Mucosa of gallbladder (tissue), 1 donor: ENCODE data around the gene MON1B. TPM values are rescaled to one million over a fixed set of nuclear protein-coding genes. Genes with fewer than 3 reads are reported as not detected.
"Not testable (repeated sequence)": the region's sequence is repeated elsewhere in the genome, so short reads cannot be mapped to it uniquely, and the experiment has no call there.

Experiments used
- DNase-seq: peaks from one replicate; pipeline ENCODE4 v3.0.0-alpha.2; 2020; ENCODE audit warnings: low spot score
- total RNA-seq: library from RNA; stranded (reverse); gene quantifications from one replicate; pipeline ENCODE4 v1.2.1, GENCODE V29; 2021
- donor health status: DM: no; HTN: no; CAD: no.

Gene MON1B
- total RNA-seq, result 86.3 TPM

GRCh38 chr16:77190478-77191258, at the start of gene MON1B:
TSS of gene MON1B (plus strand) at chr16:77191190. CDS start at chr16:77191486, 296 bp downstream.
- peak; percentile 98 for DNase-seq

- no peak for DNase-seq
Observed at GRCh38 chr16:77143364-77143763, 47.6 kb upstream of the MON1B start.

- no peak for DNase-seq
Observed at GRCh38 chr16:77148121-77148520, 42.9 kb upstream of the MON1B start.

GRCh38 chr16:77157346-77158058, 33.5 kb upstream of the MON1B start:
- no peak for DNase-seq

GRCh38 chr16:77158293-77158692, 32.7 kb upstream of the MON1B start:
- DNase-seq, result no peak

GRCh38 chr16:77165006-77165405, 26.0 kb upstream of the MON1B start:
- no peak for DNase-seq

- not testable (repeated sequence) for DNase-seq
Observed at GRCh38 chr16:77165536-77166236, 25.3 kb upstream of the MON1B start.

GRCh38 chr16:77166726-77167125, 24.3 kb upstream of the MON1B start:
- no peak for DNase-seq

- DNase-seq, result no peak
Observed at GRCh38 chr16:77168901-77169300, 22.1 kb upstream of the MON1B start.

- DNase-seq, result no peak
Observed at GRCh38 chr16:77169650-77170236, 21.2 kb upstream of the MON1B start.

GRCh38 chr16:77170805-77171204, 20.2 kb upstream of the MON1B start:
- DNase-seq, result no peak

GRCh38 chr16:77171745-77172635, 19.0 kb upstream of the MON1B start:
- DNase-seq, result peak; percentile 52

- no peak for DNase-seq
Observed at GRCh38 chr16:77172951-77173350, 18.0 kb upstream of the MON1B start.

- no peak for DNase-seq
Observed at GRCh38 chr16:77183137-77183536, 7.9 kb upstream of the MON1B start.

- DNase-seq, result not testable (repeated sequence)
Observed at GRCh38 chr16:77186298-77186697, 4.7 kb upstream of the MON1B start.

- DNase-seq, result no peak
Observed at GRCh38 chr16:77190190-77190477, 856 bp upstream of the MON1B start.

GRCh38 chr16:77191259-77191969, 424 bp downstream of the MON1B start:
- no peak for DNase-seq

- DNase-seq, result no peak
Observed at GRCh38 chr16:77193377-77193776, 2.4 kb downstream of the MON1B start.

GRCh38 chr16:77194295-77195231, 3.6 kb downstream of the MON1B start:
- no peak for DNase-seq

- no peak for DNase-seq
Observed at GRCh38 chr16:77195411-77195810, 4.4 kb downstream of the MON1B start.
